BE2C (cell line): ENCODE results near the gene PARVA.

Source experiments
- DNase-seq: peaks from one replicate; pipeline ENCODE4 v3.0.0-alpha.2; 2020
- H3K27me3 ChIP-seq: fragments of 250-450 bp; sonication (Bioruptor Pico); 2 replicates; pipeline ENCODE4 v1.5.1; 2020; ENCODE audit warnings: mild to moderate bottlenecking
- H3K36me3 ChIP-seq: fragments of 250-450 bp; sonication (Bioruptor Pico); 2 replicates; pipeline ENCODE4 v1.5.1; 2020; ENCODE audit warnings: mild to moderate bottlenecking
- H3K4me1 ChIP-seq: fragments of 250-450 bp; sonication (Bioruptor Pico); 2 replicates; pipeline ENCODE4 v1.5.1; 2020
- H3K4me3 ChIP-seq: 2 replicates; pipeline ENCODE4 v1.5.1; 2011; ENCODE audit warnings: low read depth, low read length
- H3K9me3 ChIP-seq: fragments of 250-450 bp; sonication (Bioruptor Pico); 2 replicates; pipeline ENCODE4 v1.5.1; 2020
- CTCF ChIP-seq: IDR thresholded peaks from 2 replicates; pipeline ENCODE4 v1.5.1; 2012; ENCODE audit warnings: mild to moderate bottlenecking, low read depth, low read length

The PARVA gene

GRCh38 chr11:12430954-12431595 lies 53.7 kb downstream of the PARVA start:
- H3K27me3 ChIP-seq: no peaks in the 10 kb centered on the region
- no peak for TF ChIP-seq CTCF
- no peaks in the 10 kb centered on the region for H3K9me3 ChIP-seq
- H3K4me1 ChIP-seq: no peaks in the 10 kb centered on the region; the same call in 1 of the 2 replicates
- H3K36me3 ChIP-seq: no peaks in the 10 kb centered on the region
- H3K4me3 ChIP-seq: no peak overlapping the region
- DNase-seq: no peak

DNA sequence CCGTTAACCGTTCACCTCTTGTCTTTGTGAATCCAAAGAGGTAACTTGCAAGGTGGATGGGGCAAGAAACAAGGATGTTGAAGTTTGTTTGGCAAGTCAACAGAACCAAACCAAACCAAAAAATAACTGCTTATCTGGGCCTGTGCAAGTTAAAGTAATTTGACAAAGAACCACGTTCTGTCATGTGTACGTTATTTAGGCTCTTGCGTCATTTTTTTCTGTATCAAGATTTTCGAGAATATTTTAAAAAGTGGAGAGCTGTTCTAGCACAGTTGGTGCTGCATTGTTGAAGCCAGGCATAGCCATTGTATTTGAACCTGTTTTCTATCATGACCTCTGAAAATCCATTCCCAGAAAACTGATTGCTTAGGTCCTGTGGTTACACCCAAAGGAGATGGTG lies 55.1 kb downstream of the PARVA start:
- Histone ChIP-seq H3K27me3 (no peaks in the 10 kb centered on the region), H3K36me3 (no peaks in the 10 kb centered on the region), H3K4me1 (no peaks in the 10 kb centered on the region; the same call in 1 of the 2 replicates), H3K4me3 (no peak overlapping the region), H3K9me3 (no peaks in the 10 kb centered on the region)
- DNase-seq: no peak
- TF ChIP-seq CTCF: no peak

GRCh38 chr11:12433121-12433520 lies 55.8 kb downstream of the PARVA start:
- H3K27me3 ChIP-seq: no peaks in the 10 kb centered on the region
- no peak overlapping the region for H3K4me3 ChIP-seq
- H3K9me3 ChIP-seq: no peaks in the 10 kb centered on the region
- no peak for TF ChIP-seq CTCF
- no peaks in the 10 kb centered on the region for H3K36me3 ChIP-seq
- no peaks in the 10 kb centered on the region; the same call in 1 of the 2 replicates for H3K4me1 ChIP-seq
- no peak for DNase-seq

- H3K4me3 ChIP-seq: no peak overlapping the region
- no peaks in the 10 kb centered on the region for H3K9me3 ChIP-seq
- TF ChIP-seq CTCF: no peak
- no peaks in the 10 kb centered on the region; the same call in 1 of the 2 replicates for H3K4me1 ChIP-seq
- no peaks in the 10 kb centered on the region for H3K27me3 ChIP-seq
- no peaks in the 10 kb centered on the region for H3K36me3 ChIP-seq
- DNase-seq: no peak
These were observed 56.4 kb downstream of the PARVA start for GRCh38 chr11:12433571-12434324.

- Histone ChIP-seq H3K36me3 (no peaks in the 10 kb centered on the region), H3K4me3 (no peak overlapping the region), H3K4me1 (no peaks in the 10 kb centered on the region; the same call in 1 of the 2 replicates), H3K9me3 (no peaks in the 10 kb centered on the region), H3K27me3 (no peaks in the 10 kb centered on the region)
- no peak for TF ChIP-seq CTCF
- DNase-seq: no peak
These were observed 56.9 kb downstream of the PARVA start for GRCh38 chr11:12434325-12434654.

GRCh38 chr11:12435264-12435663 lies 57.9 kb downstream of the PARVA start:
- H3K4me3 ChIP-seq: no peak overlapping the region
- no peaks in the 10 kb centered on the region for H3K27me3 ChIP-seq
- H3K9me3 ChIP-seq: no peaks in the 10 kb centered on the region
- H3K36me3 ChIP-seq: no peaks in the 10 kb centered on the region
- no peak for TF ChIP-seq CTCF
- H3K4me1 ChIP-seq: no peaks in the 10 kb centered on the region; the same call in 1 of the 2 replicates
- DNase-seq: no peak
